GM12874 (cell line): ENCODE measurements around the gene ANKK1.

Experiments
- CTCF ChIP-seq: IDR thresholded peaks from 2 replicates; pipeline ENCODE4 v1.5.1; 2011; ENCODE audit warnings: low read depth, mild to moderate bottlenecking, control low read depth, low read length, moderate library complexity; ENCODE audit not compliant: insufficient read depth

ANKK1 gene

GRCh38 chr11:113377681-113378412 is 9.7 kb upstream of the ANKK1 start:
- no peak for TF ChIP-seq CTCF

- TF ChIP-seq CTCF: no peak
Observed at GRCh38 chr11:113378692-113379091, 8.9 kb upstream of the ANKK1 start.

GRCh38 chr11:113382121-113382520 is 5.5 kb upstream of the ANKK1 start:
- no peak for TF ChIP-seq CTCF

- TF ChIP-seq CTCF: no peak
Observed at GRCh38 chr11:113384551-113384950, 3.0 kb upstream of the ANKK1 start.

- no peak for TF ChIP-seq CTCF
Observed at GRCh38 chr11:113385749-113386148, 1.8 kb upstream of the ANKK1 start.

GRCh38 chr11:113386866-113387265 is 713 bp upstream of the ANKK1 start:
- no peak for TF ChIP-seq CTCF

- TF ChIP-seq CTCF: no peak
Observed at GRCh38 chr11:113389272-113389671, 1.7 kb downstream of the ANKK1 start.
